Thyroid gland (tissue), 4 donors: ENCODE measurements around the gene CEACAM5. TPM values are rescaled to one million over a fixed set of nuclear protein-coding genes. Genes with fewer than 3 reads are reported as not detected.
"Not testable (repeated sequence)": the region's sequence is repeated elsewhere in the genome, so short reads cannot be mapped to it uniquely, and the experiment has no call there.

Experiments
- DNase-seq, 2 donors: peaks; one replicate each; pipeline ENCODE4 v3.0.0-alpha.2; 2019
- H3K27ac ChIP-seq, 3 donors: fragments of 200-600 bp; sonication (generic); 1 replicate in 2 of 3; 2 replicates in 1 of 3; pipeline ENCODE4 v1.5.1; 2016 to 2019; ENCODE audit warnings: mild to moderate bottlenecking in 1 of 3, moderate library complexity in 1 of 3
- H3K27me3 ChIP-seq: fragments of 200-600 bp; sonication (generic); one replicate; pipeline ENCODE4 v1.5.1; 2019
- H3K36me3 ChIP-seq, 2 donors: fragments of 200-600 bp; sonication (generic); one replicate each; pipeline ENCODE4 v1.5.1; 2016 to 2019
- H3K4me1 ChIP-seq, 2 donors: fragments of 200-600 bp; sonication (generic); one replicate each; pipeline ENCODE4 v1.5.1; 2017 to 2019
- H3K4me3 ChIP-seq, 3 donors: fragments of 200-600 bp; sonication (generic); replicated peaks in 1 of 3; 1 replicate in 2 of 3; 2 replicates in 1 of 3; pipeline ENCODE4 v1.5.1; 2016; ENCODE audit warnings: mild to moderate bottlenecking in 1 of 3
- H3K9me3 ChIP-seq: fragments of 200-600 bp; sonication (generic); one replicate; pipeline ENCODE4 v1.5.1; 2017
- POLR2A ChIP-seq, 2 donors: fragments of 450-650 bp; IDR thresholded peaks; one replicate each; pipeline ENCODE4 v1.6.1; 2017; ENCODE audit warnings: antibody characterized with exemption in 2 of 2, mild to moderate bottlenecking in 2 of 2, moderate library complexity in 1 of 2
- WGBS, 2 donors: methylation state at CpG; one replicate each; pipeline ENCODE4 v1.1.5; 2017; 5-methylcytosine and 5-hydroxymethylcytosine counted together
- intact Hi-C: fragments of 100-400 bp; cut with DNase I; formaldehyde crosslinking; loops from one replicate; pipeline ENCODE4 v1.15.1; 2023
- total RNA-seq, 4 donors: library from RNA; depleted of rRNA; stranded (reverse); fragments of >200 nt; gene quantifications; one replicate each; pipeline ENCODE4 v1.2.3, GENCODE V29; 2016
- TF ChIP-seq, protein P1 (sequence below), 6 experiments: fragments of 200-600 bp in 3 of 6; fragments of 450-650 bp in 3 of 6; sonication (generic) in 3 of 6; IDR thresholded peaks; one replicate each; pipeline ENCODE4 v1.5.1; 2016 to 2019; ENCODE audit warnings: antibody characterized with exemption in 6 of 6, mild to moderate bottlenecking in 2 of 6, inconsistent platforms in 1 of 6, moderate library complexity in 1 of 6

The CEACAM5 gene
- total RNA-seq, 4 donors from 2014 or later = 1.2 to 8.8 TPM; not detected in 2

DNA sequence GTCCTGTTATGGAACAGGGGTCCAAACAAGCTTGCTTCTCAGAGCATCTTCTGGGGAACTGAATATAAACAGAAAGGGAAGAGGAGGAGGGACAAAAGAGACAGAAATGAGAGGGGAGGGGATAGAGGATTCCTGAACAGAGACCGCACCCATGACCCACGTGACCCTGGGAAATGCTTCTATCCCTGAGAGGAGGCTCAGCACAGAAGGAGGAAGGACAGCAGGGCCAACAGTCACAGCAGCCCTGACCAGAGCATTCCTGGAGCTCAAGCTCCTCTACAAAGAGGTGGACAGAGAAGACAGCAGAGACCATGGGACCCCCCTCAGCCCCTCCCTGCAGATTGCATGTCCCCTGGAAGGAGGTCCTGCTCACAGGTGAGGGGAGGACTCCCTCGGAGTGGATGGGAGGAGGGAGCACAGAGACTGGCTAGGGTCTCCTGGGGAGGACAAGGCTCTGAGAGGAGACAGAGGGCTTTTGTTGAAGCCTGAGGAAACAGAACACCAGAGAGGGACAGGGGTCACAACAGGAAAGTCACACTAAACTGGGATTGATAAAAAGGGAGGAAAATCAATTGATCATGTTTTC is 47.0 kb downstream of the CEACAM5 start, which contains the start of gene CEACAM6:
Gene CEACAM6 (plus strand): TSS at position 203 of the 586 bp plus-strand sequence. CDS start 109 bp downstream, at position 312.
- 36 to 47% methylated on average over 3 of the region's 3 CpGs for WGBS, 2 donors

GRCh38 chr19:41758846-41759245 is 50.4 kb downstream of the CEACAM5 start:
- no peaks in the 10 kb centered on the region for H3K27me3 ChIP-seq
- H3K4me1 ChIP-seq = no peaks in the 10 kb centered on the region
- no peak overlapping the region for H3K27ac ChIP-seq
- H3K4me3 ChIP-seq = no peak overlapping the region
- H3K9me3 ChIP-seq = no peaks in the 10 kb centered on the region
- intact Hi-C loops = no loop called here
- no peaks in the 10 kb centered on the region for H3K36me3 ChIP-seq
- WGBS, 2 donors = 83 to 89% methylated on average over 9 of the region's 9 CpGs
- TF ChIP-seq, protein P1, sequence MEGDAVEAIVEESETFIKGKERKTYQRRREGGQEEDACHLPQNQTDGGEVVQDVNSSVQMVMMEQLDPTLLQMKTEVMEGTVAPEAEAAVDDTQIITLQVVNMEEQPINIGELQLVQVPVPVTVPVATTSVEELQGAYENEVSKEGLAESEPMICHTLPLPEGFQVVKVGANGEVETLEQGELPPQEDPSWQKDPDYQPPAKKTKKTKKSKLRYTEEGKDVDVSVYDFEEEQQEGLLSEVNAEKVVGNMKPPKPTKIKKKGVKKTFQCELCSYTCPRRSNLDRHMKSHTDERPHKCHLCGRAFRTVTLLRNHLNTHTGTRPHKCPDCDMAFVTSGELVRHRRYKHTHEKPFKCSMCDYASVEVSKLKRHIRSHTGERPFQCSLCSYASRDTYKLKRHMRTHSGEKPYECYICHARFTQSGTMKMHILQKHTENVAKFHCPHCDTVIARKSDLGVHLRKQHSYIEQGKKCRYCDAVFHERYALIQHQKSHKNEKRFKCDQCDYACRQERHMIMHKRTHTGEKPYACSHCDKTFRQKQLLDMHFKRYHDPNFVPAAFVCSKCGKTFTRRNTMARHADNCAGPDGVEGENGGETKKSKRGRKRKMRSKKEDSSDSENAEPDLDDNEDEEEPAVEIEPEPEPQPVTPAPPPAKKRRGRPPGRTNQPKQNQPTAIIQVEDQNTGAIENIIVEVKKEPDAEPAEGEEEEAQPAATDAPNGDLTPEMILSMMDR (IDR thresholded peaks at IDR 0.05) = no peak
- no peak for TF ChIP-seq POLR2A (IDR thresholded peaks at IDR 0.05)
- DNase-seq = no peak

More for the DNA sequence above, 47.0 kb downstream of the CEACAM5 start, which contains the start of gene CEACAM6:
- intact Hi-C loops = no loop called here
- H3K27me3 ChIP-seq = no peaks in the 10 kb centered on the region
- H3K27ac ChIP-seq = no peak within 1 kb of the TSS
- no peaks in the 10 kb centered on the region for H3K9me3 ChIP-seq
- TF ChIP-seq POLR2A (IDR thresholded peaks at IDR 0.05) = no peak
- TF ChIP-seq, protein P1 (IDR thresholded peaks at IDR 0.05) = no peak
- H3K4me1 ChIP-seq = no peaks in the 10 kb centered on the region
- no peak within 1 kb of the TSS for H3K4me3 ChIP-seq
- no peak for DNase-seq
- no peaks in the 10 kb centered on the region for H3K36me3 ChIP-seq

DNA sequence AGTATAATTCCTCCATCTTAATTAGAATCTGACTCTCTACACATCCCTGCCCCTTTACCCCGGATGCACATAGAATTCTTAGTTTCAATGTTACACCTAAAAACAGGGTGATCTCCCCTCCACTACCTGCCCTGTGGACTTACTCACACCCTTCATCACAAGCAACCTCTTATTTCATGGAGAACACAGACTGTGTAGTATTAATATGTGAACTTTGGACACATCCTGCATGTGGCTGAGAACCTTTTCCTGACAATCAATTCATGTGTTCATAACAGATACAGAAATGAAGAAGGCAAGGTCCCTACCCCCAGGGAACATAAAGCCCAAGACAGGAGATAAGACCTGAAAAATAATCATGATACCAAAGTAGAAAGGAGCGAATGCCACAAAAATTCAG is 58.7 kb downstream of the CEACAM5 start:
- WGBS, 2 donors = 75 to 97% methylated on average over 2 of the region's 2 CpGs
- H3K9me3 ChIP-seq = no peaks in the 10 kb centered on the region
- intact Hi-C loops = no loop called here

GRCh38 chr19:41768105-41768504 is 59.7 kb downstream of the CEACAM5 start:
- DNase-seq, H3K9me3 ChIP-seq, intact Hi-C loops, H3K4me3 ChIP-seq, H3K27ac ChIP-seq, H3K4me1 ChIP-seq, H3K27me3 ChIP-seq, H3K36me3 ChIP-seq: not testable (repeated sequence)
- 39 to 45% methylated on average over 5 of the region's 5 CpGs for WGBS, 2 donors

More for the DNA sequence above, 58.7 kb downstream of the CEACAM5 start:
- H3K4me1 ChIP-seq = no peaks in the 10 kb centered on the region
- no peak for DNase-seq
- H3K4me3 ChIP-seq = no peak overlapping the region
- H3K27ac ChIP-seq = no peak overlapping the region
- TF ChIP-seq, protein P1 (IDR thresholded peaks at IDR 0.05) = no peak
- no peak for TF ChIP-seq POLR2A (IDR thresholded peaks at IDR 0.05)
- no peaks in the 10 kb centered on the region for H3K36me3 ChIP-seq
- H3K27me3 ChIP-seq = peaks cover 3% of the 10 kb centered on the region

DNA sequence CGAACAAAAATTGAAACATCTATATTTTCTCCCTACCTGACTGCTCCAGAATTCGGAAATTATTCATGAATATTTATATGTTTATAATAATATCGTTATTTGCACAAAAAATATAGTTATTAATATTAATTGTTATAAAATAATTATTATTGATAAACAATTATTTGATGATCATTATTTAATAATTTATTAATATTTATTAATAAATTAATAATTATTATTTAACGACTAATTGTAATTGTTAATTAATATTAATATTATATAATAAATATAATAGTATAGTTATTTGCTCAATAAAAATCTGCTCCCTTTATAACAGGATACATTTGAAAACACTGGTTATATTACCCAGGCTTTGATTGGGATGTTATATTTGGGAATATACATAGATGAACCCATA is 61.2 kb downstream of the CEACAM5 start:
- Histone ChIP-seq H3K4me3 (no peak overlapping the region), H3K4me1 (peaks cover 0 to 4% of the 10 kb centered on the region in 2 donors), H3K9me3 (no peaks in the 10 kb centered on the region), H3K36me3 (no peaks in the 10 kb centered on the region), H3K27me3 (peaks cover 3% of the 10 kb centered on the region), H3K27ac (no peak overlapping the region)
- no peak for TF ChIP-seq POLR2A (IDR thresholded peaks at IDR 0.05)
- WGBS, 2 donors = 94 to 95% methylated on average over 4 of the region's 4 CpGs
- intact Hi-C loops = no loop called here
- DNase-seq = no peak

DNA sequence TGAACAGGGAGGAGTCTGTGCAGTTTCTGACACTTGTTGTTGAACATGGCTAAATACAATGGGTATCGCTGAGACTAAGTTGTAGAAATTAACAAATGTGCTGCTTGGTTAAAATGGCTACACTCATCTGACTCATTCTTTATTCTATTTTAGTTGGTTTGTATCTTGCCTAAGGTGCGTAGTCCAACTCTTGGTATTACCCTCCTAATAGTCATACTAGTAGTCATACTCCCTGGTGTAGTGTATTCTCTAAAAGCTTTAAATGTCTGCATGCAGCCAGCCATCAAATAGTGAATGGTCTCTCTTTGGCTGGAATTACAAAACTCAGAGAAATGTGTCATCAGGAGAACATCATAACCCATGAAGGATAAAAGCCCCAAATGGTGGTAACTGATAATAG is 63.0 kb downstream of the CEACAM5 start:
- WGBS, 2 donors = 93 to 94% methylated on average over 2 of the region's 2 CpGs
- peaks cover 3% of the 10 kb centered on the region for H3K27me3 ChIP-seq
- TF ChIP-seq, protein P1 (IDR thresholded peaks at IDR 0.05) = no peak
- no peak for TF ChIP-seq POLR2A (IDR thresholded peaks at IDR 0.05)
- H3K4me3 ChIP-seq = no peak overlapping the region
- no peaks in the 10 kb centered on the region for H3K9me3 ChIP-seq
- no peak overlapping the region for H3K27ac ChIP-seq
- intact Hi-C loops = no loop called here
- H3K4me1 ChIP-seq = peaks cover 0 to 4% of the 10 kb centered on the region in 2 donors
- DNase-seq = no peak
- no peaks in the 10 kb centered on the region for H3K36me3 ChIP-seq
